Measurements from ENCODE around the gene PTEN.
A peak's percentile ranks its signal among the peaks of the same experiment; 100 is the strongest.
"Not testable (repeated sequence)": the region's sequence is repeated elsewhere in the genome, so short reads cannot be mapped to it uniquely, and the experiment has no call there.

The PTEN gene

GRCh38 chr10:87863053-87863943, at the start of gene PTEN, which contains the start of gene KLLN:
PTEN (plus strand) TSS chr10:87863625; CDS start chr10:87864470, 845 bp downstream.
KLLN (minus strand) TSS chr10:87863533; CDS start chr10:87862487, 1,046 bp downstream.
- H3K27me3 ChIP-seq (ENCODE audit: control insufficient read depth, insufficient read depth, low read length) = no peaks in the 10 kb centered on the region
- peak within 1 kb of the TSS; percentile 65 for H3K27ac ChIP-seq (ENCODE audit: low read depth, low read length)
- no peaks in the 10 kb centered on the region for H3K36me3 ChIP-seq (ENCODE audit: control insufficient read depth, insufficient read depth, low read length)
- peak within 1 kb of the TSS; percentile 91 for H3K9ac ChIP-seq (ENCODE audit: low read length)
- H3K9me3 ChIP-seq (ENCODE audit: control insufficient read depth, insufficient read depth, low read depth, low read length) = no peaks in the 10 kb centered on the region
- H3K4me1 ChIP-seq (ENCODE audit: control insufficient read depth, insufficient read depth, low read length) = peaks cover 14% of the 10 kb centered on the region
- H3K4me3 ChIP-seq (ENCODE audit: low read depth, low read length) = peak within 1 kb of the TSS; percentile 95

- H3K27ac ChIP-seq (ENCODE audit: low read depth, low read length) = no peak overlapping the region
- peaks cover 11% of the 10 kb centered on the region; the same call in 1 of the 2 replicates for H3K4me1 ChIP-seq (ENCODE audit: control insufficient read depth, insufficient read depth, low read length)
- no peak overlapping the region for H3K9ac ChIP-seq (ENCODE audit: low read length)
- H3K27me3 ChIP-seq (ENCODE audit: control insufficient read depth, insufficient read depth, low read length) = no peaks in the 10 kb centered on the region
- H3K4me3 ChIP-seq (ENCODE audit: low read depth, low read length) = peak overlapping the region; percentile 90
- peaks cover 25% of the 10 kb centered on the region for H3K36me3 ChIP-seq (ENCODE audit: control insufficient read depth, insufficient read depth, low read length)
- H3K9me3 ChIP-seq (ENCODE audit: control insufficient read depth, insufficient read depth, low read depth, low read length) = no peaks in the 10 kb centered on the region
Measured at GRCh38 chr10:87816163-87816897, 47.1 kb upstream of the PTEN start.

GRCh38 chr10:87816898-87817608, 46.4 kb upstream of the PTEN start:
- Histone ChIP-seq H3K27ac (ENCODE audit: low read depth, low read length) (peak overlapping the region; percentile 83), H3K27me3 (ENCODE audit: control insufficient read depth, insufficient read depth, low read length) (no peaks in the 10 kb centered on the region), H3K4me1 (ENCODE audit: control insufficient read depth, insufficient read depth, low read length) (peaks cover 11% of the 10 kb centered on the region; the same call in 1 of the 2 replicates), H3K36me3 (ENCODE audit: control insufficient read depth, insufficient read depth, low read length) (peaks cover 18% of the 10 kb centered on the region), H3K9ac (ENCODE audit: low read length) (peak overlapping the region; percentile 88), H3K9me3 (ENCODE audit: control insufficient read depth, insufficient read depth, low read depth, low read length) (no peaks in the 10 kb centered on the region), H3K4me3 (ENCODE audit: low read depth, low read length) (peak overlapping the region; percentile 90)

- H3K27ac ChIP-seq (ENCODE audit: low read depth, low read length) = peak within 1 kb of the TSS; percentile 83
- peaks cover 11% of the 10 kb centered on the region; the same call in 1 of the 2 replicates for H3K4me1 ChIP-seq (ENCODE audit: control insufficient read depth, insufficient read depth, low read length)
- H3K36me3 ChIP-seq (ENCODE audit: control insufficient read depth, insufficient read depth, low read length) = peaks cover 10% of the 10 kb centered on the region
- H3K9me3 ChIP-seq (ENCODE audit: control insufficient read depth, insufficient read depth, low read depth, low read length) = no peaks in the 10 kb centered on the region
- H3K27me3 ChIP-seq (ENCODE audit: control insufficient read depth, insufficient read depth, low read length) = no peaks in the 10 kb centered on the region
- peak within 1 kb of the TSS; percentile 88 for H3K9ac ChIP-seq (ENCODE audit: low read length)
- H3K4me3 ChIP-seq (ENCODE audit: low read depth, low read length) = peak within 1 kb of the TSS; percentile 90
Measured at GRCh38 chr10:87817609-87818504, 45.6 kb upstream of the PTEN start, which contains the start of gene ATAD1. ATAD1 (minus strand) TSS chr10:87818226; CDS start chr10:87814599, 3,627 bp downstream.

GRCh38 chr10:87818505-87819288, 44.7 kb upstream of the PTEN start:
- peak overlapping the region; percentile 88 for H3K9ac ChIP-seq (ENCODE audit: low read length)
- peak overlapping the region; percentile 90 for H3K4me3 ChIP-seq (ENCODE audit: low read depth, low read length)
- H3K27me3 ChIP-seq (ENCODE audit: control insufficient read depth, insufficient read depth, low read length) = no peaks in the 10 kb centered on the region
- peaks cover 11% of the 10 kb centered on the region; the same call in 1 of the 2 replicates for H3K4me1 ChIP-seq (ENCODE audit: control insufficient read depth, insufficient read depth, low read length)
- peaks cover 7% of the 10 kb centered on the region; the same call in 1 of the 2 replicates for H3K36me3 ChIP-seq (ENCODE audit: control insufficient read depth, insufficient read depth, low read length)
- H3K27ac ChIP-seq (ENCODE audit: low read depth, low read length) = no peak overlapping the region
- H3K9me3 ChIP-seq (ENCODE audit: control insufficient read depth, insufficient read depth, low read depth, low read length) = no peaks in the 10 kb centered on the region

- H3K9ac ChIP-seq (ENCODE audit: low read length) = no peak overlapping the region
- H3K4me3 ChIP-seq (ENCODE audit: low read depth, low read length) = peak overlapping the region; percentile 90; the same call in 1 of the 2 replicates
- no peak overlapping the region for H3K27ac ChIP-seq (ENCODE audit: low read depth, low read length)
- H3K27me3 ChIP-seq (ENCODE audit: control insufficient read depth, insufficient read depth, low read length) = no peaks in the 10 kb centered on the region
- no peaks in the 10 kb centered on the region for H3K9me3 ChIP-seq (ENCODE audit: control insufficient read depth, insufficient read depth, low read depth, low read length)
- peaks cover 2% of the 10 kb centered on the region; the same call in 1 of the 2 replicates for H3K36me3 ChIP-seq (ENCODE audit: control insufficient read depth, insufficient read depth, low read length)
- H3K4me1 ChIP-seq (ENCODE audit: control insufficient read depth, insufficient read depth, low read length) = peaks cover 11% of the 10 kb centered on the region; the same call in 1 of the 2 replicates
Measured at GRCh38 chr10:87819289-87819585, 44.2 kb upstream of the PTEN start.

GRCh38 chr10:87826653-87827052, 36.8 kb upstream of the PTEN start:
- no peak overlapping the region for H3K27ac ChIP-seq (ENCODE audit: low read depth, low read length)
- no peak overlapping the region for H3K9ac ChIP-seq (ENCODE audit: low read length)
- H3K36me3 ChIP-seq (ENCODE audit: control insufficient read depth, insufficient read depth, low read length) = no peaks in the 10 kb centered on the region
- H3K4me1 ChIP-seq (ENCODE audit: control insufficient read depth, insufficient read depth, low read length) = no peaks in the 10 kb centered on the region
- H3K9me3 ChIP-seq (ENCODE audit: control insufficient read depth, insufficient read depth, low read depth, low read length) = no peaks in the 10 kb centered on the region; the same call in 1 of the 2 replicates
- H3K4me3 ChIP-seq (ENCODE audit: low read depth, low read length) = no peak overlapping the region
- H3K27me3 ChIP-seq (ENCODE audit: control insufficient read depth, insufficient read depth, low read length) = no peaks in the 10 kb centered on the region

GRCh38 chr10:87827681-87828080, 35.7 kb upstream of the PTEN start:
- no peak overlapping the region for H3K9ac ChIP-seq (ENCODE audit: low read length)
- H3K36me3 ChIP-seq (ENCODE audit: control insufficient read depth, insufficient read depth, low read length) = no peaks in the 10 kb centered on the region
- H3K4me1 ChIP-seq (ENCODE audit: control insufficient read depth, insufficient read depth, low read length) = no peaks in the 10 kb centered on the region
- H3K27ac ChIP-seq (ENCODE audit: low read depth, low read length) = no peak overlapping the region
- H3K9me3 ChIP-seq (ENCODE audit: control insufficient read depth, insufficient read depth, low read depth, low read length) = no peaks in the 10 kb centered on the region; the same call in 1 of the 2 replicates
- H3K4me3 ChIP-seq (ENCODE audit: low read depth, low read length) = no peak overlapping the region
- no peaks in the 10 kb centered on the region for H3K27me3 ChIP-seq (ENCODE audit: control insufficient read depth, insufficient read depth, low read length)

- H3K9me3 ChIP-seq (ENCODE audit: control insufficient read depth, insufficient read depth, low read depth, low read length); H3K27ac ChIP-seq (ENCODE audit: low read depth, low read length); H3K4me3 ChIP-seq (ENCODE audit: low read depth, low read length); H3K27me3 ChIP-seq (ENCODE audit: control insufficient read depth, insufficient read depth, low read length); H3K9ac ChIP-seq (ENCODE audit: low read length); H3K4me1 ChIP-seq (ENCODE audit: control insufficient read depth, insufficient read depth, low read length); H3K36me3 ChIP-seq (ENCODE audit: control insufficient read depth, insufficient read depth, low read length): not testable (repeated sequence)
Measured at GRCh38 chr10:87829051-87829450, 34.4 kb upstream of the PTEN start.
